Neural progenitor cell (in vitro differentiated cells): Measurements from ENCODE around the gene CD300LG.

Source experiments
- EZH2phosphoT487 ChIP-seq: fragments of 200-600 bp; sonication (generic); IDR thresholded peaks from 2 replicates; pipeline ENCODE4 v1.6.1; 2017; ENCODE audit warnings: antibody characterized with exemption
- TF ChIP-seq, protein P1 (sequence below): fragments of 200-600 bp; sonication (generic); IDR thresholded peaks from 2 replicates; pipeline ENCODE4 v1.5.1; 2017; ENCODE audit warnings: antibody characterized with exemption, mild to moderate bottlenecking

DNA sequence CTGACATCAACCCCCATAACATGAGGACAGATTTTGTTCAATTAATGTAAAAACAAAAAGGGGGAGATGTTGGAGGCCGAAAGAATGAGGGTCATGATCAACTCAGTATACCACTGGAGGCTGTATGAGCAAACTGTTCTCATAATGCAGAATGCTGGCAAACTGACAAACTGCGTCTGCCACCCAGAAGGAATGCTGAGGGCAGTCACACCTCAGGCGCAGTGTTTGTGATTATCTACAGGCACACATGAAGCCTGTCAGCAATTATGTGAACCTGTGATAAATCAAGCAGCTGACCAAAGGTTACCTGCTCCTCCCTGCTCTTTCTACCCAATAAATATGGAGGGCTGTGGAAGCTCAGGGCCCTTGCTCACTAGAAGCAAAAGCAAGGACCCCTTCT, 27.3 kb downstream of the CD300LG start:
- TF ChIP-seq, protein P1, sequence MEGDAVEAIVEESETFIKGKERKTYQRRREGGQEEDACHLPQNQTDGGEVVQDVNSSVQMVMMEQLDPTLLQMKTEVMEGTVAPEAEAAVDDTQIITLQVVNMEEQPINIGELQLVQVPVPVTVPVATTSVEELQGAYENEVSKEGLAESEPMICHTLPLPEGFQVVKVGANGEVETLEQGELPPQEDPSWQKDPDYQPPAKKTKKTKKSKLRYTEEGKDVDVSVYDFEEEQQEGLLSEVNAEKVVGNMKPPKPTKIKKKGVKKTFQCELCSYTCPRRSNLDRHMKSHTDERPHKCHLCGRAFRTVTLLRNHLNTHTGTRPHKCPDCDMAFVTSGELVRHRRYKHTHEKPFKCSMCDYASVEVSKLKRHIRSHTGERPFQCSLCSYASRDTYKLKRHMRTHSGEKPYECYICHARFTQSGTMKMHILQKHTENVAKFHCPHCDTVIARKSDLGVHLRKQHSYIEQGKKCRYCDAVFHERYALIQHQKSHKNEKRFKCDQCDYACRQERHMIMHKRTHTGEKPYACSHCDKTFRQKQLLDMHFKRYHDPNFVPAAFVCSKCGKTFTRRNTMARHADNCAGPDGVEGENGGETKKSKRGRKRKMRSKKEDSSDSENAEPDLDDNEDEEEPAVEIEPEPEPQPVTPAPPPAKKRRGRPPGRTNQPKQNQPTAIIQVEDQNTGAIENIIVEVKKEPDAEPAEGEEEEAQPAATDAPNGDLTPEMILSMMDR: no peak
- no peak for TF ChIP-seq EZH2phosphoT487
